Stimulated activated CD8-positive, alpha-beta memory T cell treated with anti-CD3 and anti-CD28 coated beads, Interleukin-12 subunit alpha, Interleukin-12 subunit beta, amount 100 ng/mL, for 1 hour (primary cell): ENCODE data around the gene LCN10.
"Not testable (repeated sequence)": the region's sequence is repeated elsewhere in the genome, so short reads cannot be mapped to it uniquely, and the experiment has no call there.

Source experiments
- DNase-seq: peaks from one replicate; pipeline ENCODE4 v3.0.0-alpha.2; 2020; ENCODE audit warnings: low read depth

The LCN10 gene

GRCh38 chr9:136719195-136719880 lies 23.4 kb downstream of the LCN10 start:
- DNase-seq: no peak

GRCh38 chr9:136718345-136719194 lies 24.2 kb downstream of the LCN10 start:
- no peak for DNase-seq

GRCh38 chr9:136717399-136717798 lies 25.3 kb downstream of the LCN10 start:
- no peak for DNase-seq

GRCh38 chr9:136714893-136715274 lies 27.9 kb downstream of the LCN10 start:
- no peak for DNase-seq

- DNase-seq: no peak
These were observed 28.4 kb downstream of the LCN10 start for GRCh38 chr9:136714096-136714892.

- no peak for DNase-seq
These were observed 29.2 kb downstream of the LCN10 start for GRCh38 chr9:136713550-136713949.

GRCh38 chr9:136712690-136713544 lies 29.8 kb downstream of the LCN10 start:
- no peak for DNase-seq

- no peak for DNase-seq
These were observed 30.7 kb downstream of the LCN10 start, which contains the start of gene DIPK1B for GRCh38 chr9:136711751-136712689. Gene DIPK1B, plus strand, starts transcription at chr9:136712572. Its CDS starts 94 bp downstream, at chr9:136712666.

GRCh38 chr9:136711219-136711648 lies 31.5 kb downstream of the LCN10 start:
- DNase-seq: not testable (repeated sequence)

GRCh38 chr9:136710543-136710942 lies 32.2 kb downstream of the LCN10 start:
- no peak for DNase-seq

- no peak for DNase-seq
These were observed 33.2 kb downstream of the LCN10 start for GRCh38 chr9:136709454-136710109.

- no peak for DNase-seq
These were observed 34.8 kb downstream of the LCN10 start for GRCh38 chr9:136707849-136708517.

GRCh38 chr9:136707011-136707410 lies 35.7 kb downstream of the LCN10 start:
- no peak for DNase-seq

- no peak for DNase-seq
These were observed 37.2 kb downstream of the LCN10 start for GRCh38 chr9:136705564-136705963.

- DNase-seq: not testable (repeated sequence)
These were observed 38.0 kb downstream of the LCN10 start for GRCh38 chr9:136704741-136705140.

GRCh38 chr9:136703276-136703860 lies 39.4 kb downstream of the LCN10 start:
- DNase-seq: no peak

- DNase-seq: no peak
These were observed 41.1 kb downstream of the LCN10 start for GRCh38 chr9:136701668-136702053.

- DNase-seq: no peak
These were observed 41.6 kb downstream of the LCN10 start for GRCh38 chr9:136700959-136701667.
